ENCODE data around the gene RAB15. TPM values are rescaled to one million over a fixed set of nuclear protein-coding genes. Genes with fewer than 3 reads are reported as not detected.

RAB15 gene
- total RNA-seq, 1 experiment from 2014 or later, result 3.3 TPM

DNA sequence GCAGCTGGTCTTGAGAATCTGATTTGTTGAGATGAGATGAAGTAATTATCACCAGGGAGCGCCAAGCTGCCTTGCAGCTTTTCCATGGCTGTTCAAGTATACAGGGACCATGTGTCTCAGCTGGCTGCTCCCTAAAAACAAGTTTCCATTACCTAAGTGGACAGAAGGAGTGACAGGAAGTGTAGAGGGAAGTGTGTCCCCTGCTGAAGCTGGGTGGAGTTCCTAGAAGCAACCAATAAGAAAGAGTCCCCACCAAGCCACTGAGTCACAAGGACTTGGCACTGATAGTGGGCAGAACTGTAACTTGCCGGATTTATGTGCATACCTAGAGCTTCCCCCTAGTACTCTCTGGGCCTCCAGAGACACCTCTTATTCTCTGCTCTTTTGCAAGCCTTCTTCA is 28.1 kb downstream of the RAB15 start:
- no peak overlapping the region for H3K27ac ChIP-seq (ENCODE audit: low read depth, low read length)
- BruUV-seq (replicated peaks), result no TSS peak
- H3K4me1 ChIP-seq (ENCODE audit: control insufficient read depth in 1 of 2, insufficient read depth in 2 of 2, low read length in 2 of 2), result no peaks in the 10 kb centered on the region
- intact Hi-C loops (cut with micrococcal nuclease), result no loop called here
- no peak overlapping the region for H3K9ac ChIP-seq (ENCODE audit: low read length)
- no peaks in the 10 kb centered on the region for H3K9me2 ChIP-seq (ENCODE audit: insufficient read depth)
- H3K9me3 ChIP-seq (ENCODE audit: control insufficient read depth in 1 of 2, insufficient read depth in 1 of 2, low read depth in 1 of 2, low read length in 2 of 2), result no peaks in the 10 kb centered on the region
- no peaks in the 10 kb centered on the region for H3K36me3 ChIP-seq (ENCODE audit: control insufficient read depth in 1 of 2, insufficient read depth in 2 of 2, low read length in 2 of 2)
- no peaks in the 10 kb centered on the region for H4K20me1 ChIP-seq (ENCODE audit: insufficient read depth)
- TF ChIP-seq YY1 (IDR thresholded peaks at IDR 0.05; ENCODE audit: extremely low read depth, insufficient replicate concordance, low read depth, low read length) (no peak), CBX3 (IDR thresholded peaks at IDR 0.05; ENCODE audit: low read depth) (no peak), ELF1 (IDR thresholded peaks at IDR 0.05; ENCODE audit: borderline replicate concordance, low read depth) (no peak), SRF (IDR thresholded peaks at IDR 0.05; ENCODE audit: low read depth) (no peak), POLR2A (IDR thresholded peaks at IDR 0.05; ENCODE audit: borderline replicate concordance, extremely low read depth, insufficient read depth, insufficient read length) (no peak), JUND (IDR thresholded peaks at IDR 0.05) (no peak), TCF7L2 (IDR thresholded peaks at IDR 0.05; ENCODE audit: borderline replicate concordance, extremely low read depth, insufficient read depth, insufficient read length) (no peak), RAD21 (IDR thresholded peaks at IDR 0.05; ENCODE audit: low read depth) (no peak), ZNF274 (IDR thresholded peaks at IDR 0.05; ENCODE audit: low read depth, low read length) (no peak), FOSL1 (IDR thresholded peaks at IDR 0.05; ENCODE audit: low read depth) (no peak), EGR1 (IDR thresholded peaks at IDR 0.05; ENCODE audit: low read depth) (no peak), POLR2AphosphoS5 (IDR thresholded peaks at IDR 0.05; ENCODE audit: low read depth, low read length) (no peak), SP1 (IDR thresholded peaks at IDR 0.05; ENCODE audit: low read depth) (no peak), ZFX (IDR thresholded peaks at IDR 0.05) (no peak), EZH2 (IDR thresholded peaks at IDR 0.05) (no peak)
- TF ChIP-seq, protein P1, sequence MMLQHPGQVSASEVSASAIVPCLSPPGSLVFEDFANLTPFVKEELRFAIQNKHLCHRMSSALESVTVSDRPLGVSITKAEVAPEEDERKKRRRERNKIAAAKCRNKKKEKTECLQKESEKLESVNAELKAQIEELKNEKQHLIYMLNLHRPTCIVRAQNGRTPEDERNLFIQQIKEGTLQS (IDR thresholded peaks at IDR 0.05), result no peak
- TF ChIP-seq, protein P2, sequence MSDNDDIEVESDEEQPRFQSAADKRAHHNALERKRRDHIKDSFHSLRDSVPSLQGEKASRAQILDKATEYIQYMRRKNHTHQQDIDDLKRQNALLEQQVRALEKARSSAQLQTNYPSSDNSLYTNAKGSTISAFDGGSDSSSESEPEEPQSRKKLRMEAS (IDR thresholded peaks at IDR 0.05), result no peak
- TF ChIP-seq, protein P3, sequence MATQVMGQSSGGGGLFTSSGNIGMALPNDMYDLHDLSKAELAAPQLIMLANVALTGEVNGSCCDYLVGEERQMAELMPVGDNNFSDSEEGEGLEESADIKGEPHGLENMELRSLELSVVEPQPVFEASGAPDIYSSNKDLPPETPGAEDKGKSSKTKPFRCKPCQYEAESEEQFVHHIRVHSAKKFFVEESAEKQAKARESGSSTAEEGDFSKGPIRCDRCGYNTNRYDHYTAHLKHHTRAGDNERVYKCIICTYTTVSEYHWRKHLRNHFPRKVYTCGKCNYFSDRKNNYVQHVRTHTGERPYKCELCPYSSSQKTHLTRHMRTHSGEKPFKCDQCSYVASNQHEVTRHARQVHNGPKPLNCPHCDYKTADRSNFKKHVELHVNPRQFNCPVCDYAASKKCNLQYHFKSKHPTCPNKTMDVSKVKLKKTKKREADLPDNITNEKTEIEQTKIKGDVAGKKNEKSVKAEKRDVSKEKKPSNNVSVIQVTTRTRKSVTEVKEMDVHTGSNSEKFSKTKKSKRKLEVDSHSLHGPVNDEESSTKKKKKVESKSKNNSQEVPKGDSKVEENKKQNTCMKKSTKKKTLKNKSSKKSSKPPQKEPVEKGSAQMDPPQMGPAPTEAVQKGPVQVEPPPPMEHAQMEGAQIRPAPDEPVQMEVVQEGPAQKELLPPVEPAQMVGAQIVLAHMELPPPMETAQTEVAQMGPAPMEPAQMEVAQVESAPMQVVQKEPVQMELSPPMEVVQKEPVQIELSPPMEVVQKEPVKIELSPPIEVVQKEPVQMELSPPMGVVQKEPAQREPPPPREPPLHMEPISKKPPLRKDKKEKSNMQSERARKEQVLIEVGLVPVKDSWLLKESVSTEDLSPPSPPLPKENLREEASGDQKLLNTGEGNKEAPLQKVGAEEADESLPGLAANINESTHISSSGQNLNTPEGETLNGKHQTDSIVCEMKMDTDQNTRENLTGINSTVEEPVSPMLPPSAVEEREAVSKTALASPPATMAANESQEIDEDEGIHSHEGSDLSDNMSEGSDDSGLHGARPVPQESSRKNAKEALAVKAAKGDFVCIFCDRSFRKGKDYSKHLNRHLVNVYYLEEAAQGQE (IDR thresholded peaks at IDR 0.05; ENCODE audit: low read depth), result no peak
- CTCF ChIA-PET, result interaction anchor here (1.1 kb wide), 1 partner anchor 9 kb away, joined by 3 read pairs; no protein-coding TSS in a partner anchor
- H2AFZ ChIP-seq (ENCODE audit: low read depth, low read length, poor library complexity, severe bottlenecking), result no peak overlapping the region
- H3K4me2 ChIP-seq (ENCODE audit: low read length), result no peak overlapping the region
- H3K4me3 ChIP-seq (replicated peaks in 1 of 2; ENCODE audit: low read depth in 1 of 2, low read length in 2 of 2), result no peak overlapping the region
- RAD21 ChIA-PET (ENCODE audit: low non-redundant PET in 1 of 2, low total read pairs in 2 of 2, uncharacterized antibody in 2 of 2, unreplicated experiment in 2 of 2), result no interaction called here
- no peaks in the 10 kb centered on the region for H3K79me2 ChIP-seq (ENCODE audit: insufficient read depth, low read length)
- POLR2A ChIA-PET, result no interaction called here
- ATAC-seq (no peak), DNase-seq (ENCODE audit: low read depth, low spot score) (no peak)
- no peaks in the 10 kb centered on the region for H3K27me3 ChIP-seq (ENCODE audit: insufficient read depth, low read length)
